Neural cell (in vitro differentiated cells): Measurements from ENCODE around the gene DCLK1. TPM values are rescaled to one million over a fixed set of nuclear protein-coding genes. Genes with fewer than 3 reads are reported as not detected.

ENCODE experiments used
- H2AFZ ChIP-seq: fragments of 200-600, 300-800 bp; sonication (generic), shearing (Covaris generic); 2 replicates; pipeline ENCODE4 v1.6.0; 2014; ENCODE audit warnings: low read depth, mild to moderate bottlenecking, antibody characterized with exemption, low read length, moderate library complexity
- H3F3A ChIP-seq: fragments of 200-600 bp; shearing (Covaris generic); 2 replicates; pipeline ENCODE4 v1.6.1; 2016; ENCODE audit warnings: mild to moderate bottlenecking, moderate library complexity, mixed read lengths, antibody characterized with exemption, low read length; ENCODE audit not compliant: insufficient read depth, poor library complexity, severe bottlenecking
- H3K27ac ChIP-seq: fragments of 200-600, 300-800 bp; sonication (generic), shearing (Covaris generic); 2 replicates; pipeline ENCODE4 v1.5.1; 2014; ENCODE audit warnings: mild to moderate bottlenecking, low read length, moderate library complexity
- H3K27me3 ChIP-seq: fragments of 300-800, 200-600 bp; sonication (generic), shearing (Covaris generic); 2 replicates; pipeline ENCODE4 v1.6.0; 2014; ENCODE audit warnings: mild to moderate bottlenecking, low read depth, low read length, moderate library complexity; ENCODE audit not compliant: insufficient read depth
- H3K36me3 ChIP-seq: fragments of 300-800, 200-600 bp; sonication (generic), shearing (Covaris generic); 2 replicates; pipeline ENCODE4 v1.5.1; 2014; ENCODE audit warnings: mild to moderate bottlenecking, antibody characterized with exemption, low read length, moderate library complexity; ENCODE audit not compliant: insufficient read depth
- H3K4me2 ChIP-seq: fragments of 300-800, 200-600 bp; sonication (generic), shearing (Covaris generic); 2 replicates; pipeline ENCODE4 v1.6.0; 2014; ENCODE audit warnings: mild to moderate bottlenecking, low read length
- H3K4me3 ChIP-seq: fragments of 300-800, 200-600 bp; sonication (generic), shearing (Covaris generic); 2 replicates; pipeline ENCODE4 v1.5.1; 2014; ENCODE audit warnings: mild to moderate bottlenecking, low read length, moderate library complexity
- H3K79me2 ChIP-seq: fragments of 200-600 bp; shearing (Covaris generic); replicated peaks from 2 replicates; pipeline ENCODE4 v1.6.0; 2014; ENCODE audit warnings: mild to moderate bottlenecking, low read length, moderate library complexity; ENCODE audit not compliant: insufficient read depth
- H3K9ac ChIP-seq: fragments of 300-800, 200-600 bp; sonication (generic), shearing (Covaris generic); 2 replicates; pipeline ENCODE4 v1.6.1; 2016; ENCODE audit warnings: mild to moderate bottlenecking, low read length, mixed read lengths
- H3K9me2 ChIP-seq: fragments of 200-600 bp; shearing (Covaris generic); 2 replicates; pipeline ENCODE4 v1.6.1; 2016; ENCODE audit warnings: mild to moderate bottlenecking, low read length, mixed read lengths; ENCODE audit not compliant: insufficient read depth
- H3K9me3 ChIP-seq: fragments of 200-600, 300-800 bp; sonication (generic), shearing (Covaris generic); 2 replicates; pipeline ENCODE4 v1.6.1; 2016; ENCODE audit warnings: mild to moderate bottlenecking, mixed run types, low read length, moderate library complexity, mixed read lengths
- H4K20me1 ChIP-seq: fragments of 200-600 bp; shearing (Covaris generic); 2 replicates; pipeline ENCODE4 v1.6.1; 2016; ENCODE audit warnings: mild to moderate bottlenecking, mixed run types; ENCODE audit not compliant: insufficient read depth
- EP300 ChIP-seq: fragments of 450-650 bp; conservative IDR thresholded peaks from 2 replicates; pipeline ENCODE4 v1.6.1; 2014; ENCODE audit warnings: antibody characterized with exemption, mild to moderate bottlenecking, moderate library complexity; ENCODE audit not compliant: poor library complexity, severe bottlenecking
- EZH2 ChIP-seq: fragments of 200-600, 300-800 bp; shearing (Covaris generic), sonication (generic); IDR thresholded peaks from 2 replicates; pipeline ENCODE4 v1.6.1; 2014; ENCODE audit warnings: antibody characterized with exemption, low read length, borderline replicate concordance, mild to moderate bottlenecking; ENCODE audit not compliant: insufficient read depth, poor library complexity, severe bottlenecking
- MXI1 ChIP-seq: fragments of 450-650 bp; conservative IDR thresholded peaks from 2 replicates; pipeline ENCODE4 v1.6.1; 2014; ENCODE audit warnings: antibody characterized with exemption, mild to moderate bottlenecking; ENCODE audit not compliant: poor library complexity, severe bottlenecking
- POLR2AphosphoS5 ChIP-seq: IDR thresholded peaks from 2 replicates; pipeline ENCODE4 v1.6.1; 2012
- RAD21 ChIP-seq: fragments of 450-650 bp; conservative IDR thresholded peaks from 2 replicates; pipeline ENCODE4 v1.6.1; 2014; ENCODE audit warnings: antibody characterized with exemption, mild to moderate bottlenecking, moderate library complexity
- SMC3 ChIP-seq: fragments of 450-650 bp; conservative IDR thresholded peaks from 2 replicates; pipeline ENCODE4 v1.6.1; 2014; ENCODE audit warnings: antibody characterized with exemption, mild to moderate bottlenecking, moderate library complexity; ENCODE audit not compliant: poor library complexity
- TAF1 ChIP-seq: IDR thresholded peaks from 2 replicates; pipeline ENCODE4 v1.6.1; 2012; ENCODE audit warnings: low read depth
- polyA plus RNA-seq: library from polyadenylated mRNA; depleted of rRNA; stranded (reverse); fragments of >200 nt; gene quantifications from 2 replicates; pipeline ENCODE4 v1.2.3, GENCODE V29; 2014
- TF ChIP-seq, protein P1 (sequence below): IDR thresholded peaks from 2 replicates; pipeline ENCODE4 v1.6.1; 2012; ENCODE audit warnings: borderline replicate concordance
- TF ChIP-seq, protein P2 (sequence below): fragments of 450-650 bp; IDR thresholded peaks from 2 replicates; pipeline ENCODE4 v1.5.1; 2014; ENCODE audit warnings: antibody characterized with exemption, mild to moderate bottlenecking, moderate library complexity; ENCODE audit not compliant: poor library complexity, severe bottlenecking

The DCLK1 gene
- polyA plus RNA-seq, 1 donor from 2014 or later: 124 TPM

DNA sequence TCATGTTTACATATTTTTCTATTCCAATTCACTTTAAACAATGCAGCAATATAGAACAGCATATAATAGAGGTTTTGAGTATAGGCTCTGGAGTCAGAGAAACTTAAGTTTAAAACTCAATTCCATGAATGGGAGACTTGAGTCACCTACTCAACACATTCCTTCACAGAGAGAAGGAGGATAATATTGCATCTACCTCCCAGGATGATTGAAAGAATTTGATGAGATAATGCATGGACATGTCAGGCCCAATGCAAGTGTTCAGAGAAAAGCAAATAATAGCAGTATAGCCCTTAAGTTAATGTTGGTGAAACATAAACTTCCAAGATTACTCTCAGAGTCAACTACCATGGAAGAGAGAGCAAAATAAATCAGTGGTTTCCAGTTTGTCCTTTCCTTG lies 170.2 kb downstream of the DCLK1 start:
- TF ChIP-seq EZH2 (no peak), POLR2AphosphoS5 (no peak)
- TF ChIP-seq, protein P1, sequence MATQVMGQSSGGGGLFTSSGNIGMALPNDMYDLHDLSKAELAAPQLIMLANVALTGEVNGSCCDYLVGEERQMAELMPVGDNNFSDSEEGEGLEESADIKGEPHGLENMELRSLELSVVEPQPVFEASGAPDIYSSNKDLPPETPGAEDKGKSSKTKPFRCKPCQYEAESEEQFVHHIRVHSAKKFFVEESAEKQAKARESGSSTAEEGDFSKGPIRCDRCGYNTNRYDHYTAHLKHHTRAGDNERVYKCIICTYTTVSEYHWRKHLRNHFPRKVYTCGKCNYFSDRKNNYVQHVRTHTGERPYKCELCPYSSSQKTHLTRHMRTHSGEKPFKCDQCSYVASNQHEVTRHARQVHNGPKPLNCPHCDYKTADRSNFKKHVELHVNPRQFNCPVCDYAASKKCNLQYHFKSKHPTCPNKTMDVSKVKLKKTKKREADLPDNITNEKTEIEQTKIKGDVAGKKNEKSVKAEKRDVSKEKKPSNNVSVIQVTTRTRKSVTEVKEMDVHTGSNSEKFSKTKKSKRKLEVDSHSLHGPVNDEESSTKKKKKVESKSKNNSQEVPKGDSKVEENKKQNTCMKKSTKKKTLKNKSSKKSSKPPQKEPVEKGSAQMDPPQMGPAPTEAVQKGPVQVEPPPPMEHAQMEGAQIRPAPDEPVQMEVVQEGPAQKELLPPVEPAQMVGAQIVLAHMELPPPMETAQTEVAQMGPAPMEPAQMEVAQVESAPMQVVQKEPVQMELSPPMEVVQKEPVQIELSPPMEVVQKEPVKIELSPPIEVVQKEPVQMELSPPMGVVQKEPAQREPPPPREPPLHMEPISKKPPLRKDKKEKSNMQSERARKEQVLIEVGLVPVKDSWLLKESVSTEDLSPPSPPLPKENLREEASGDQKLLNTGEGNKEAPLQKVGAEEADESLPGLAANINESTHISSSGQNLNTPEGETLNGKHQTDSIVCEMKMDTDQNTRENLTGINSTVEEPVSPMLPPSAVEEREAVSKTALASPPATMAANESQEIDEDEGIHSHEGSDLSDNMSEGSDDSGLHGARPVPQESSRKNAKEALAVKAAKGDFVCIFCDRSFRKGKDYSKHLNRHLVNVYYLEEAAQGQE: no peak
- H3K4me2 ChIP-seq: no peak overlapping the region
- H3K9me3 ChIP-seq: no peaks in the 10 kb centered on the region
- H3K36me3 ChIP-seq: no peaks in the 10 kb centered on the region
- H3K4me3 ChIP-seq: peak overlapping the region; percentile 14
- H3F3A ChIP-seq: no peaks in the 10 kb centered on the region
- no peak overlapping the region for H3K9ac ChIP-seq
- H3K9me2 ChIP-seq: no peaks in the 10 kb centered on the region
- no peaks in the 10 kb centered on the region for H4K20me1 ChIP-seq
- peak overlapping the region; percentile 25 for H3K27ac ChIP-seq
- no peak overlapping the region for H2AFZ ChIP-seq
- H3K79me2 ChIP-seq: no peaks in the 10 kb centered on the region
- no peaks in the 10 kb centered on the region for H3K27me3 ChIP-seq

DNA sequence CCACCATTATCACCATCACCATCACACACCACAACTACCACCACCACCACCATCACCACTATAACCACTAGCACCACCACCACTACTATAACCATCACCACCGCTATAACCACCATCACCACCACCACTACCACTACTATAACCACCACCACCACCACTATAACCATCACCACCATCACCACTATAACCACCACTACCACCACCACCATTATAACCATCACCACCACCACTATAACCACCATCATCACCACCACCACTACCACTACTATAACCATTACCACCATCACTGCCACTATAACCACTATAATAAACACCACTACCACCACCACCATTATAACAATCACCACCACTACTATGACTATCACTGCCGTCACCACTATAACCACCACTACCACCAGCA lies 173.2 kb downstream of the DCLK1 start:
- H4K20me1 ChIP-seq: no peaks in the 10 kb centered on the region
- H3K36me3 ChIP-seq: no peaks in the 10 kb centered on the region
- H3F3A ChIP-seq: no peaks in the 10 kb centered on the region
- H3K9me3 ChIP-seq: no peaks in the 10 kb centered on the region
- H3K9ac ChIP-seq: no peak overlapping the region
- H3K27me3 ChIP-seq: no peaks in the 10 kb centered on the region
- no peak overlapping the region for H2AFZ ChIP-seq
- H3K4me2 ChIP-seq: no peak overlapping the region
- TF ChIP-seq SMC3: no peak
- no peak for TF ChIP-seq EP300
- TF ChIP-seq RAD21: no peak
- TF ChIP-seq, protein P1: no peak
- peaks cover 13% of the 10 kb centered on the region for H3K79me2 ChIP-seq
- no peaks in the 10 kb centered on the region for H3K9me2 ChIP-seq
- no peak overlapping the region for H3K4me3 ChIP-seq
- no peak overlapping the region for H3K27ac ChIP-seq

DNA sequence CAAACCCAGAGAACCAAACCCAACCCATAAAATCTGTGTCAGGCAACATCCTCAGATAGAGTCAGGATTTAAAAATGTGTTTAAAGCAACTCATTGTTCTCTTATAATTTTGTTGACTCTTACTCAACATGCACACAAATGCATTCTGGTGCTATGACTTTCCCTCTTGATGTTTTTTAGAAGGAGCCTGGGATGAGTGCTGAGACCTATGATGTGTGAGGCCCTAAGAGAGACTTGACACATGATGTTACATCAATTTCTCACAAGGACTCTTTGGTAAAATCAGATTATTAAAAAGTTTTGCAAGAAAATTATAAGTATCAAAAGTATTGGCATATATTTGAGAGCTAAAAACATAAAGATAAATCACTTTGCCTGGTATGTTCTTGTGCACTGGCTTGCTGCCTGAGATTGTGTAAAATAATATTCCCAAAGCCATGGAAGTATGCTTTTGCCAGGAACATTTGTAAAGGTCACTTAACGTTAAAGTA lies 173.9 kb downstream of the DCLK1 start:
- no peak for TF ChIP-seq MXI1
- no peak for TF ChIP-seq SMC3
- TF ChIP-seq, protein P2, sequence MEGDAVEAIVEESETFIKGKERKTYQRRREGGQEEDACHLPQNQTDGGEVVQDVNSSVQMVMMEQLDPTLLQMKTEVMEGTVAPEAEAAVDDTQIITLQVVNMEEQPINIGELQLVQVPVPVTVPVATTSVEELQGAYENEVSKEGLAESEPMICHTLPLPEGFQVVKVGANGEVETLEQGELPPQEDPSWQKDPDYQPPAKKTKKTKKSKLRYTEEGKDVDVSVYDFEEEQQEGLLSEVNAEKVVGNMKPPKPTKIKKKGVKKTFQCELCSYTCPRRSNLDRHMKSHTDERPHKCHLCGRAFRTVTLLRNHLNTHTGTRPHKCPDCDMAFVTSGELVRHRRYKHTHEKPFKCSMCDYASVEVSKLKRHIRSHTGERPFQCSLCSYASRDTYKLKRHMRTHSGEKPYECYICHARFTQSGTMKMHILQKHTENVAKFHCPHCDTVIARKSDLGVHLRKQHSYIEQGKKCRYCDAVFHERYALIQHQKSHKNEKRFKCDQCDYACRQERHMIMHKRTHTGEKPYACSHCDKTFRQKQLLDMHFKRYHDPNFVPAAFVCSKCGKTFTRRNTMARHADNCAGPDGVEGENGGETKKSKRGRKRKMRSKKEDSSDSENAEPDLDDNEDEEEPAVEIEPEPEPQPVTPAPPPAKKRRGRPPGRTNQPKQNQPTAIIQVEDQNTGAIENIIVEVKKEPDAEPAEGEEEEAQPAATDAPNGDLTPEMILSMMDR: no peak
- TF ChIP-seq EP300: no peak
- no peak for TF ChIP-seq TAF1
- TF ChIP-seq RAD21: no peak
- TF ChIP-seq POLR2AphosphoS5: no peak
- TF ChIP-seq, protein P1: no peak
- no peak for TF ChIP-seq EZH2
- H3K27ac ChIP-seq: no peak overlapping the region
- no peaks in the 10 kb centered on the region for H3K9me2 ChIP-seq
- H3K9ac ChIP-seq: no peak overlapping the region
- H3K4me2 ChIP-seq: no peak overlapping the region
- H3K79me2 ChIP-seq: peaks cover 13% of the 10 kb centered on the region
- no peaks in the 10 kb centered on the region for H4K20me1 ChIP-seq
- no peaks in the 10 kb centered on the region for H3K9me3 ChIP-seq
- H2AFZ ChIP-seq: no peak overlapping the region
- H3K4me3 ChIP-seq: no peak overlapping the region
- H3F3A ChIP-seq: no peaks in the 10 kb centered on the region
- no peaks in the 10 kb centered on the region for H3K36me3 ChIP-seq
- H3K27me3 ChIP-seq: no peaks in the 10 kb centered on the region
